ENCODE measurements around the gene VPREB3.

- TF ChIP-seq CTCF (IDR thresholded peaks at IDR 0.05) (no peak), POLR2AphosphoS5 (IDR thresholded peaks at IDR 0.05) (peak in 1 of 3 donors; percentile 51), POLR2A (IDR thresholded peaks at IDR 0.05) (no peak)
Measured at GRCh38 chr22:23790819-23791737, 36.9 kb upstream of the VPREB3 start.
